Thyroid gland (tissue), 4 donors: ENCODE data around the gene ACY1. TPM values are rescaled to one million over a fixed set of nuclear protein-coding genes. Genes with fewer than 3 reads are reported as not detected.

Experiments used
- DNase-seq, 2 donors: peaks; one replicate each; pipeline ENCODE4 v3.0.0-alpha.2; 2019
- H3K27ac ChIP-seq, 3 donors: fragments of 200-600 bp; sonication (generic); 1 replicate in 2 of 3; 2 replicates in 1 of 3; pipeline ENCODE4 v1.5.1; 2016 to 2019; ENCODE audit warnings: mild to moderate bottlenecking in 1 of 3, moderate library complexity in 1 of 3
- H3K27me3 ChIP-seq: fragments of 200-600 bp; sonication (generic); one replicate; pipeline ENCODE4 v1.5.1; 2019
- H3K36me3 ChIP-seq, 2 donors: fragments of 200-600 bp; sonication (generic); one replicate each; pipeline ENCODE4 v1.5.1; 2016 to 2019
- H3K4me1 ChIP-seq, 2 donors: fragments of 200-600 bp; sonication (generic); one replicate each; pipeline ENCODE4 v1.5.1; 2017 to 2019
- H3K4me3 ChIP-seq, 3 donors: fragments of 200-600 bp; sonication (generic); replicated peaks in 1 of 3; 1 replicate in 2 of 3; 2 replicates in 1 of 3; pipeline ENCODE4 v1.5.1; 2016; ENCODE audit warnings: mild to moderate bottlenecking in 1 of 3
- H3K9me3 ChIP-seq: fragments of 200-600 bp; sonication (generic); one replicate; pipeline ENCODE4 v1.5.1; 2017
- POLR2A ChIP-seq, 2 donors: fragments of 450-650 bp; IDR thresholded peaks; one replicate each; pipeline ENCODE4 v1.6.1; 2017; ENCODE audit warnings: antibody characterized with exemption in 2 of 2, mild to moderate bottlenecking in 2 of 2, moderate library complexity in 1 of 2
- WGBS, 2 donors: methylation state at CpG; one replicate each; pipeline ENCODE4 v1.1.5; 2017; 5-methylcytosine and 5-hydroxymethylcytosine counted together
- intact Hi-C: fragments of 100-400 bp; cut with DNase I; formaldehyde crosslinking; loops from one replicate; pipeline ENCODE4 v1.15.1; 2023
- total RNA-seq, 4 donors: library from RNA; depleted of rRNA; stranded (reverse); fragments of >200 nt; gene quantifications; one replicate each; pipeline ENCODE4 v1.2.3, GENCODE V29; 2016
- TF ChIP-seq, protein P1 (sequence below), 6 experiments: fragments of 200-600 bp in 3 of 6; fragments of 450-650 bp in 3 of 6; sonication (generic) in 3 of 6; IDR thresholded peaks; one replicate each; pipeline ENCODE4 v1.5.1; 2016 to 2019; ENCODE audit warnings: antibody characterized with exemption in 6 of 6, mild to moderate bottlenecking in 2 of 6, inconsistent platforms in 1 of 6, moderate library complexity in 1 of 6

ACY1 gene
- total RNA-seq, 4 donors from 2014 or later = 34.9 to 98.8 (median 77.6) TPM

- intact Hi-C loops = no loop called here
Observed at GRCh38 chr3:51968170-51968775, 15.1 kb upstream of the ACY1 start.

GRCh38 chr3:51968883-51969678 is 14.3 kb upstream of the ACY1 start:
- TF ChIP-seq, protein P1, sequence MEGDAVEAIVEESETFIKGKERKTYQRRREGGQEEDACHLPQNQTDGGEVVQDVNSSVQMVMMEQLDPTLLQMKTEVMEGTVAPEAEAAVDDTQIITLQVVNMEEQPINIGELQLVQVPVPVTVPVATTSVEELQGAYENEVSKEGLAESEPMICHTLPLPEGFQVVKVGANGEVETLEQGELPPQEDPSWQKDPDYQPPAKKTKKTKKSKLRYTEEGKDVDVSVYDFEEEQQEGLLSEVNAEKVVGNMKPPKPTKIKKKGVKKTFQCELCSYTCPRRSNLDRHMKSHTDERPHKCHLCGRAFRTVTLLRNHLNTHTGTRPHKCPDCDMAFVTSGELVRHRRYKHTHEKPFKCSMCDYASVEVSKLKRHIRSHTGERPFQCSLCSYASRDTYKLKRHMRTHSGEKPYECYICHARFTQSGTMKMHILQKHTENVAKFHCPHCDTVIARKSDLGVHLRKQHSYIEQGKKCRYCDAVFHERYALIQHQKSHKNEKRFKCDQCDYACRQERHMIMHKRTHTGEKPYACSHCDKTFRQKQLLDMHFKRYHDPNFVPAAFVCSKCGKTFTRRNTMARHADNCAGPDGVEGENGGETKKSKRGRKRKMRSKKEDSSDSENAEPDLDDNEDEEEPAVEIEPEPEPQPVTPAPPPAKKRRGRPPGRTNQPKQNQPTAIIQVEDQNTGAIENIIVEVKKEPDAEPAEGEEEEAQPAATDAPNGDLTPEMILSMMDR (IDR thresholded peaks at IDR 0.05) = no peak
- TF ChIP-seq POLR2A (IDR thresholded peaks at IDR 0.05) = no peak
- no peak for DNase-seq
- 88 to 98% methylated on average over 4 to 6 of the region's 6 CpGs for WGBS, 2 donors
- Histone ChIP-seq H3K4me3 (no peak overlapping the region), H3K9me3 (no peaks in the 10 kb centered on the region), H3K27ac (no peak overlapping the region), H3K36me3 (no peaks in the 10 kb centered on the region), H3K4me1 (peaks cover 11 to 24% of the 10 kb centered on the region in 2 donors), H3K27me3 (no peaks in the 10 kb centered on the region)
- intact Hi-C loops = no loop called here

More at GRCh38 chr3:51968170-51968775, 15.1 kb upstream of the ACY1 start:
- Histone ChIP-seq H3K36me3 (no peaks in the 10 kb centered on the region), H3K4me3 (peak overlapping the region; percentile 61 to 95 (median 67)), H3K27ac (peak overlapping the region; percentile 78 to 83 (median 82)), H3K9me3 (no peaks in the 10 kb centered on the region), H3K27me3 (no peaks in the 10 kb centered on the region), H3K4me1 (peaks cover 10 to 19% of the 10 kb centered on the region in 2 donors)
- no peak for TF ChIP-seq POLR2A (IDR thresholded peaks at IDR 0.05)
- TF ChIP-seq, protein P1 (IDR thresholded peaks at IDR 0.05) = no peak
- DNase-seq = peak in 1 of 2 donors; percentile 36
- WGBS, 2 donors = 9 to 17% methylated on average over 7 to 10 of the region's 11 CpGs

- TF ChIP-seq POLR2A (IDR thresholded peaks at IDR 0.05) = no peak
- TF ChIP-seq, protein P1 (IDR thresholded peaks at IDR 0.05) = no peak
- 81 to 86% methylated on average over 4 of the region's 4 CpGs for WGBS, 2 donors
- H3K36me3 ChIP-seq = no peaks in the 10 kb centered on the region
- no peak for DNase-seq
- no peak overlapping the region for H3K4me3 ChIP-seq
- intact Hi-C loops = loop anchor here (10.0 kb wide), 1 partner anchor 585 kb away; the partner anchor contains the start of gene MANF
- peaks cover 18 to 31% of the 10 kb centered on the region in 2 donors for H3K4me1 ChIP-seq
- no peak overlapping the region for H3K27ac ChIP-seq
- no peaks in the 10 kb centered on the region for H3K9me3 ChIP-seq
- no peaks in the 10 kb centered on the region for H3K27me3 ChIP-seq
Observed at GRCh38 chr3:51969841-51970240, 13.5 kb upstream of the ACY1 start.

- peaks cover 23 to 35% of the 10 kb centered on the region in 2 donors for H3K4me1 ChIP-seq
- 72 to 79% methylated on average over 5 to 6 of the region's 6 CpGs for WGBS, 2 donors
- intact Hi-C loops = loop anchor here (10.0 kb wide), 1 partner anchor 586 kb away; the partner anchor contains the start of gene MANF
- H3K36me3 ChIP-seq = no peaks in the 10 kb centered on the region
- DNase-seq = no peak
- H3K9me3 ChIP-seq = no peaks in the 10 kb centered on the region
- no peak for TF ChIP-seq POLR2A (IDR thresholded peaks at IDR 0.05)
- TF ChIP-seq, protein P1 (IDR thresholded peaks at IDR 0.05) = no peak
- H3K27ac ChIP-seq = no peak overlapping the region
- H3K4me3 ChIP-seq = no peak overlapping the region
- H3K27me3 ChIP-seq = no peaks in the 10 kb centered on the region
Observed at GRCh38 chr3:51970606-51971300, 12.6 kb upstream of the ACY1 start.
